ENCODE data around the gene PLA2R1.

Gene PLA2R1

GRCh38 chr2:160028431-160029269, 33.8 kb downstream of the PLA2R1 start:
- no peak for TF ChIP-seq CTCF (IDR thresholded peaks at IDR 0.05; ENCODE audit: low read depth, low read length, missing control alignments)
- in situ Hi-C loops (cut with HindIII; ENCODE audit: low sequenced_read_pairs), result loop anchor here (5.0 kb wide), 1 partner anchor 46 kb away; no protein-coding TSS in a partner anchor
- H3K4me3 ChIP-seq (ENCODE audit: low read depth, low read length), result no peak overlapping the region
- peak; percentile 15 for DNase-seq (ENCODE audit: low read depth)

- H3K4me3 ChIP-seq (ENCODE audit: low read depth, low read length), result no peak overlapping the region
- in situ Hi-C loops (cut with HindIII; ENCODE audit: low sequenced_read_pairs), result no loop called here
- TF ChIP-seq CTCF (IDR thresholded peaks at IDR 0.05; ENCODE audit: low read depth, low read length, missing control alignments), result no peak
- no peak for DNase-seq (ENCODE audit: low read depth)
Measured at GRCh38 chr2:160022162-160022561, 40.3 kb downstream of the PLA2R1 start.

- H3K4me3 ChIP-seq (ENCODE audit: low read depth, low read length), result no peak overlapping the region
- DNase-seq (ENCODE audit: low read depth), result no peak
- in situ Hi-C loops (cut with HindIII; ENCODE audit: low sequenced_read_pairs), result no loop called here
- no peak for TF ChIP-seq CTCF (IDR thresholded peaks at IDR 0.05; ENCODE audit: low read depth, low read length, missing control alignments)
Measured at GRCh38 chr2:160019374-160020090, 42.9 kb downstream of the PLA2R1 start.

GRCh38 chr2:160015746-160016145, 46.7 kb downstream of the PLA2R1 start:
- no peak for DNase-seq (ENCODE audit: low read depth)
- TF ChIP-seq CTCF (IDR thresholded peaks at IDR 0.05; ENCODE audit: low read depth, low read length, missing control alignments), result no peak
- in situ Hi-C loops (cut with HindIII; ENCODE audit: low sequenced_read_pairs), result no loop called here
- no peak overlapping the region for H3K4me3 ChIP-seq (ENCODE audit: low read depth, low read length)

GRCh38 chr2:160014227-160014626, 48.2 kb downstream of the PLA2R1 start:
- DNase-seq (ENCODE audit: low read depth), result no peak
- H3K4me3 ChIP-seq (ENCODE audit: low read depth, low read length), result no peak overlapping the region
- in situ Hi-C loops (cut with HindIII; ENCODE audit: low sequenced_read_pairs), result no loop called here
- no peak for TF ChIP-seq CTCF (IDR thresholded peaks at IDR 0.05; ENCODE audit: low read depth, low read length, missing control alignments)

GRCh38 chr2:160010361-160011145, 51.9 kb downstream of the PLA2R1 start:
- TF ChIP-seq CTCF (IDR thresholded peaks at IDR 0.05; ENCODE audit: low read depth, low read length, missing control alignments), result no peak
- in situ Hi-C loops (cut with HindIII; ENCODE audit: low sequenced_read_pairs), result no loop called here
- H3K4me3 ChIP-seq (ENCODE audit: low read depth, low read length), result no peak overlapping the region
- no peak for DNase-seq (ENCODE audit: low read depth)

Data from astrocyte of the cerebellum (primary cell).